GM19328 (cell line): ENCODE data around the gene PLK5.
"Not testable (repeated sequence)": the region's sequence is repeated elsewhere in the genome, so short reads cannot be mapped to it uniquely, and the experiment has no call there.

ENCODE experiments used
- ATAC-seq: cut with Tn5 transposase; IDR thresholded peaks from one replicate; pipeline ENCODE4 v1.9.1; 2021; ENCODE audit warnings: mild to moderate bottlenecking, moderate library complexity; ENCODE audit not compliant: unreplicated experiment

PLK5 gene

GRCh38 chr19:1507763-1508506 lies 15.9 kb upstream of the PLK5 start:
- no peak for ATAC-seq

DNA sequence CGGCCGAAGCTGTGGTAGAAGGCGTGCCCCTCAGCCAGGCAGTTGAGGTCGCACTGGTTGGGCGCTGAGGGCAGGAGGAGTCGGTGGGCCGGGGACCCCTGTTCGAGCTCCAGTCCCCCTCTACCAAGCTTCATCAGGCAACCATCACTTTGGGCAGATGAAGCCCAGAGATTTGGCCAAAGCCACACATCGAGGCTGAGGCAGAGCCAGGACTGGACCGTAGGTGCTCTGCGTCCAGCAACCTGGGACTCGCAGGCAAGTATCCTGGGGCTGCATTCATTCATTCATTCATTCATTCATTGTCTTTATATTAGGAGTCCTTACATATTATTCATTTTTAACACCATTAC lies 15.4 kb upstream of the PLK5 start:
- no peak for ATAC-seq

- ATAC-seq, result no peak
Observed at GRCh38 chr19:1509602-1510441, 14.1 kb upstream of the PLK5 start.

DNA sequence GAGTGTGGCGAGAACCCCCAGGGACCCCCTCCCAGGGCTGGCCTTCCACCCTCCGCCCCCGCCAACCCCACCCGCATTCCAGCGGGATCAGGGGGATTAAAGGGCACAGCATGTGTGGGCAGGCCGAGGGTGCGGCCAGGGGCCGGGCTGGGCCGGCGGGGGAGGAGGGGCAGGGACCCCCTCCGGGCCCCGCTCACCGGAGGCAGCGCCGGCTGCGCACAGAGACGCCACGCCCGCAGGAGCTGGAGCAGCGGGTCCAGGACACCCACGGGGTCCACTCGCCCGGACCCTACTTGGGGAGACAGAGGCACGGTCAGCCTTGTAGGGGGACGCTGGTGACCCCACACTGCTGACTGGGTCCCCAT lies 13.5 kb upstream of the PLK5 start:
- ATAC-seq, result no peak

GRCh38 chr19:1510807-1511206 lies 13.1 kb upstream of the PLK5 start:
- no peak for ATAC-seq

- ATAC-seq, result no peak
Observed at GRCh38 chr19:1511318-1512317, 12.3 kb upstream of the PLK5 start.

DNA sequence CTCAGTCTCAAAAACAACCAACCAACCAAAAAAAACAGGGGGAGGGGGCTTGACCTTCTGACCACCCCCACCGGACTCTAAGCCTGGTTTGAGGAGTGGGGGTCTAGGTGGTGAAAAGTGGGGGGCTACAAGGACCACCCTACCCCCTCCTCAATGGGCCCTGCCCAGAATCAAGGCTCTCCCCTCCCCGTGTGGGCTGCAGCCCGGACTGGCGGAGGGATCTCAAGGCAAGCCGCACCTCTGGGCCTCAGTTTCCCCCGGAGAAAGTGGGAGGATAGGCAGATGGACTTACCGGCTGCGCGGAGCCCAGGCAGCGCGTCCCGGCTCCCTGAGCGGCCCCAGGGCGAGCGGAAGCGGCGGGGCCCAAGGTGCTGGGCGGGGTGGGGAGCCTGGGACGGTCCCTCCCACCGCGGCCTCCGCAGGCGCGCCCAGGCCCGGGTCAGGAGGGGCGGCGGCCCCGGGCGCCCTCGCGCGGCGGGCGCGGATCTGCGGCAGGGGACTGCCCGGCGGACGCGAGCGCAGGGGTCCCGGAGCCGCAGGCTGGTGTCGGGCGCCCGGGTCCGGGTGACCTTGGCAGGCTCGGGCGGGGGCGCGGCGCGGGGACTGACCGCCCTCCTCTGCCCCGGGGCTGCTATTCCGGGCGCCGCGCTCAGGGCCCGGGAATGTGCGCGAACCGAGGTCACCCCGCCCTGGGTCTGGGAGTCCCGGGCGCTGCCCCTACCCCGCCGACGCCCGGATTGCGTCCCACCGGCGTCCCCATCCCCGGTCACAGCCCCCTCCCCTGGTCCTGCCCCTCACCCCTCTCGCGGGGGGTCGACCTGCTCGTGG lies 11.0 kb upstream of the PLK5 start, which contains the start of gene ADAMTSL5:
TSS of gene ADAMTSL5 (minus strand) at position 349 of the 828 bp plus-strand sequence. CDS start 2,076 bp downstream, outside the sequence.
- ATAC-seq, result no peak

DNA sequence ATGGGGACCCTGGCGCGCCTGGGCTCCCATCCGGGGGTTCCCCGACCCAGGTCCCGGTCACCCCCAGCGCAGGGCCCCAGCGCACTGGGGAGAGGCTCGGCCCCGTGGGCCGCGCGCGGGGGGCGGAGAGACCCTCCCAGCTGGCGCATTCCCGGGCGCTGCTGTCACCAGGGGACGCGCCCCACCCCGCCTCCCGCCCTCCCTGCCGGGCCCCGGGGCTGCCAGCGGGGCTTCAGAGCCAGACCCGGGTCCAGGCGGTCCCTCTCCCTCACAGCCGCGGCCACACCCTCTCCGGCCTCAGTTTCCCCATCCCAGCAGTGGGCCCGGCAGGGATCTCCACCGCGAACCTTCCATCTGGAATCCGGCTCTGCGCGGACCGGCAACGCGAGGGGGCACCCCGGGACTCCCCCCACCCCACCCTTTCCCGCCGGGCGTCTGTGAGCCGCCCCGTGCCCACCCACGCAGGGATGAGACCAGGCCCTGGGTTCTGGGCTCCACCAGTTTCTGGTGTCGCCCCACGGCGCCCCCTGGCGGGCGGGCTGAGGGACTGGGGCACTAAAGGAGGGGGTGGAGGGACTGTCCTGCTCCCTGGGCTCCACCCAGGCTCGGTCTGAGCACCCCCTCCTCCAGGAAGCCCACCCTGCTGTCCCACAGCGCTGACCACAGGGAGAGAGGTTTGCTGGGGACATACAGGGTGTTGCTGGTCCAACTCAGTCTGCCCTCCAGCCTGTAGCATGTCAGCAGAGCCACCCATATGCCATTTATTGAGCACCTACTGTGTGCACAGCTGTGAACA lies 10.2 kb upstream of the PLK5 start:
- no peak for ATAC-seq

DNA sequence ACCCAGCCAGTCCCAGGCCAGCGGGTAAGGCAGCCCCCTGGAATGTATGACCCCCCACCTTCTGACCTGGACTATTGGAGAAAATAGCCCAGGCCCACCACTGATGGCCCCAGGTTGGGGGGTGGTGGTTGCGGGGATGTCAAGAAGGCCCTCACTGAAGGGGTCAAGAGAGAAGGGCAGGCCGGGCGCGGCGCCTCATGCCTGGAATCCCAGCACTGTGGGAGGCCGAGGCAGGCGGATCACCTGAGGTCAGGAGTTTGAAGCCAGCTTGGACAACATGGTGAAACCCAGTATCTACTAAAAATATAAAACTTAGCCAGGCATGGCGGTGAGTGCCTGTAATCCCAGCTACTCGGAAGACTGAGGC lies 9.6 kb upstream of the PLK5 start:
- no peak for ATAC-seq

- no peak for ATAC-seq
Observed at GRCh38 chr19:1514986-1515721, 8.7 kb upstream of the PLK5 start.

GRCh38 chr19:1516395-1516753 lies 7.5 kb upstream of the PLK5 start:
- ATAC-seq, result no peak

- no peak for ATAC-seq
Observed at GRCh38 chr19:1518471-1518870, 5.4 kb upstream of the PLK5 start.

- ATAC-seq, result not testable (repeated sequence)
Observed at GRCh38 chr19:1519802-1520201, 4.1 kb upstream of the PLK5 start.

DNA sequence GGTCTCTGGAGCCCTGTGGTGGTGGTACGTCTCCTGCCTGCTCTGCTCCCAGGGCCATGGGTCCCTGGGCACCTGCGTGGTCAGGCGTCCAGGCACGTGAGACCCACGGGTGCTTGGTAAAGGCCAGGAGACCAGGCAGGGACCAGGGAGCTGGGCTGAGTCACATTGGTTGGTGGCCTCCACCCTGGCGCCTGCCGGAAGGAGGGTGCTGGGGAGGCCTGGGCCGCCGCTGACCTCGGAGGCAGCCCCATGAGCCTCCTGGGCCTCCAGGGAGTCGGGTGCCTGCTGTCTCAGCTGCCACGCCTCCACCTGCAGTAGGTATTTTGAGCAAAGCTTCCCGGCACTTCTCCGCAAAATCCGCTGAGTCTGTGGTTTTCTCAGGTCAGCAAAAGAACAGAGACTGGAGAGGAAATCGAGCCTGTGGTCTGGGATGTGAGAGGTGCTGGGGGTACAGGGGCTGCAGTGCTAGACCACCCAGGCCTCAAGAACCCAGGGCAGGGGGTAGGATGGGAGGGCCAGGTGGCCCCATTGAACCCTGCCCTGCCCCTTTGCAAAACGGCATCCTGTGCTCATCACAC lies 3.6 kb upstream of the PLK5 start:
- ATAC-seq, result no peak

DNA sequence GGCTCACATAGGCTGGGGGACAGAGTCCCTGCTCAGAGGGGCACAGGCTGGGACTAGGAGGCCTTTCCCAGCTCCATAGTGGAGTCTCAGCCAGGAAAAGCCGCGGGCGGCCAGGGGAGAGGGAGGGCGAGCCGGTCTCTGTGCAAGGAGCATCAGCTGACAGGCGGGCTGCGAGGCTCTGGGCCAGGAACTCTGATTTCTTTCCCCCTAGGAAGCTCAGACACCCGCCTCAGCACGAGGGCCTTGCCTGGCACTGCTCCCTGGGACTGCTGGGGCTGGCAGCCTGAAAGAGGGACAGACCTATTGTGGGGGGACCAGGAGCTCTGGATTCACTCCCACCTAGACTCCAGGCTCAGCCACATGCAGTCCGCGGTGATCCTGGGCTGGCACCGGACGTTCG lies 2.2 kb upstream of the PLK5 start:
- ATAC-seq, result no peak

- ATAC-seq, result no peak
Observed at GRCh38 chr19:1522061-1522460, 1.8 kb upstream of the PLK5 start.

- no peak for ATAC-seq
Observed at GRCh38 chr19:1522838-1523237, 1.0 kb upstream of the PLK5 start.

DNA sequence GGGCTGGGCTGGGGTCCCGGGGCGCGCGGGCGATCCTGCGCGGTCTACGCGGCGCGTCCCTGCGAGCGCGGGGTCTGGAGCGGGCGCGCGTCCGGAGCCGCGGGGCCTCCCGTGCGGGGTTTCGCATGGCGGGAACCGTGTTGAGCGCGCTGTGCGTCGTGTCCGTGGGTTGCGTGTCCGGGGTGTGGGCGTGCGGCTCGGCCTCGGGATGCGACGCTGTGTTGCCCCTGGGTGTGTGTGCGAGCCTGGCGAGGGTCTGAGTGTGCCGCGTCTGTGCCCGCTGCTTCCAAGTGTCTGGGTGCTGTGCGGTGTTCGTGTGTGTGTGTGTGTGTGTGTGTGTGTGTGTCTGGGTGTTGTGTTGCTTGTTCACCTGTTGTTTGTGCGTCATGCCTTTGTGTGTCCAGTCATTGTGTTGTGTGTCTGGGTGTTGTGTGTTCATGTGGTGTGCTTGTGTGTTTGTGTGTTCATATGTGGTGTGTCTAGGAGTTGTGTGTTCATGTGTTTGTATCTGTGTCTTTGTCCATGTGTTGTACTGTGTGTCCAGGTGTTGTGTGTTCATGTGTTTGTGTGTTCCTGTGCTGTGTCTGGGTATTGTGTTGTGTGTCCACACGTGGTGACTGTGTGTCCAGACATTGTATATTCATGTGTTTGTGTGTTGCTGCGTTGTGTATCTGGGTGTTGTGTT lies 552 bp downstream of the PLK5 start:
- no peak for ATAC-seq
